HEK293 (cell line): ENCODE measurements around the gene MS4A4A.

Experiments
- CTCF ChIP-seq: fragments of 450-650 bp; formaldehyde crosslinking; IDR thresholded peaks from 2 replicates; pipeline ENCODE4 v1.5.1; 2016; ENCODE audit warnings: missing biosample characterization, missing genetic modification characterization
- HIC1 ChIP-seq: fragments of 450-650 bp; formaldehyde crosslinking; IDR thresholded peaks from 2 replicates; pipeline ENCODE4 v1.5.1; 2016; ENCODE audit warnings: missing biosample characterization, missing genetic modification characterization
- HOXA7 ChIP-seq: sonication (generic); formaldehyde crosslinking; IDR thresholded peaks from 2 replicates; pipeline ENCODE4 v1.8.1; 2022; ENCODE audit warnings: missing genetic modification reagents, borderline replicate concordance
- TCF7L2 ChIP-seq: IDR thresholded peaks from 2 replicates; pipeline ENCODE4 v1.6.1; 2011; ENCODE audit warnings: low read depth, mild to moderate bottlenecking, inconsistent platforms, low read length, moderate library complexity, borderline replicate concordance
- ZBTB48 ChIP-seq: fragments of 450-650 bp; formaldehyde crosslinking; IDR thresholded peaks from 2 replicates; pipeline ENCODE4 v1.5.1; 2016; ENCODE audit warnings: missing biosample characterization, missing genetic modification characterization
- ZNF121 ChIP-seq: fragments of 450-650 bp; formaldehyde crosslinking; IDR thresholded peaks from 2 replicates; pipeline ENCODE4 v1.5.1; 2016; ENCODE audit warnings: missing biosample characterization, missing genetic modification characterization
- ZNF133 ChIP-seq: fragments of 450-650 bp; formaldehyde crosslinking; IDR thresholded peaks from 2 replicates; pipeline ENCODE4 v1.5.1; 2016; ENCODE audit warnings: missing biosample characterization, missing genetic modification characterization
- ZNF629 ChIP-seq: fragments of 450-650 bp; formaldehyde crosslinking; IDR thresholded peaks from 2 replicates; pipeline ENCODE4 v1.5.1; 2017; ENCODE audit warnings: missing biosample characterization, missing genetic modification characterization
- ZNF747 ChIP-seq: fragments of 450-650 bp; formaldehyde crosslinking; IDR thresholded peaks from 2 replicates; pipeline ENCODE4 v1.5.1; 2016; ENCODE audit warnings: missing biosample characterization, missing genetic modification characterization
- ZSCAN23 ChIP-seq: fragments of 450-650 bp; formaldehyde crosslinking; IDR thresholded peaks from 2 replicates; pipeline ENCODE4 v1.5.1; 2016; ENCODE audit warnings: missing biosample characterization, missing genetic modification characterization
- TF ChIP-seq, protein P1 (sequence below): fragments of 450-650 bp; formaldehyde crosslinking; IDR thresholded peaks from 2 replicates; pipeline ENCODE4 v1.5.1; 2017; ENCODE audit warnings: missing biosample characterization, mild to moderate bottlenecking, missing genetic modification characterization, moderate library complexity

DNA sequence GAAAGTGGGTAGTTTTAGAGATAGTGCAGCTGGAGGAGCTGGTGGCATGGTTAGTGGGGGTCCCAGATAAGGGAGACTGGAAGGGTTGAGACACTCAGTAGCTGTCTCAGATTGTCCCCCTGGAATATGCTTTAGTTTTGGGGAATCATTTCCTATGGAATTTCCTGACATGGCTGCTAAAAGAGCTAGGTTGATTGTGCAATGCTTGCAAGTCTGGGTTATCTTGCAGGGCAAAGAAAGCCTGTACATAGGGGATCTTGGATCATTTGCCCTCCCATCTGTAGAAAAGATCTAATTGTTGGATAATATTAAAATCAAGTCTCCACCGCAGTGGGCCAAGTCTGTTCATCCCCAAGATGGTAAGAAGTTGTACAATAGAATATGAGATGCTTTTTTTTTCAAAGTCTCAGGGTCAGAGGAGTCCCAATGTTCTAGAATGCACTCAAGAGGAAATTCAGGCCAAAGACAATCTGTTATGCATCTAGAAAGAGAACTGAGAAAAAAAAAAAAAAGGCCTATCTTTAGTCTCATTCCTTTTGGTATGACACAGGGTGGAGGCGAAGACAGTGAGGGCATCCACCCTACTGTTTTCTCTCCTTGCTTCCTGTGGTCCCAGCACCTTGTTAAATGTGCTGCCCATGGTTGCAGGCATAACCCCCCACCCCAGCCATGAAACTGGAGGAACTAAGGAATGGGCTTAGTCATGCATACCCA, 66.8 kb downstream of the MS4A4A start:
- TF ChIP-seq HOXA7 (CRISPR knock-in tag) (no peak), ZBTB48 (tag by site-specific recombination) (no peak), CTCF (no peak), ZSCAN23 (tag by site-specific recombination) (no peak), ZNF133 (tag by site-specific recombination) (no peak), ZNF747 (no peak), TCF7L2 (no peak), HIC1 (tag by site-specific recombination) (no peak), ZNF629 (tag by site-specific recombination) (no peak), ZNF121 (tag by site-specific recombination) (no peak)
- TF ChIP-seq, protein P1, sequence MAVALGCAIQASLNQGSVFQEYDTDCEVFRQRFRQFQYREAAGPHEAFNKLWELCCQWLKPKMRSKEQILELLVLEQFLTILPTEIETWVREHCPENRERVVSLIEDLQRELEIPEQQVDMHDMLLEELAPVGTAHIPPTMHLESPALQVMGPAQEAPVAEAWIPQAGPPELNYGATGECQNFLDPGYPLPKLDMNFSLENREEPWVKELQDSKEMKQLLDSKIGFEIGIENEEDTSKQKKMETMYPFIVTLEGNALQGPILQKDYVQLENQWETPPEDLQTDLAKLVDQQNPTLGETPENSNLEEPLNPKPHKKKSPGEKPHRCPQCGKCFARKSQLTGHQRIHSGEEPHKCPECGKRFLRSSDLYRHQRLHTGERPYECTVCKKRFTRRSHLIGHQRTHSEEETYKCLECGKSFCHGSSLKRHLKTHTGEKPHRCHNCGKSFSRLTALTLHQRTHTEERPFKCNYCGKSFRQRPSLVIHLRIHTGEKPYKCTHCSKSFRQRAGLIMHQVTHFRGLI (tag by site-specific recombination): no peak
